ELF-1 (cell line): Measurements from ENCODE around the gene PLEKHG4B.

Source experiments
- DNase-seq: peaks from one replicate; pipeline ENCODE4 v3.0.0-alpha.2; 2016; ENCODE audit warnings: low read depth, low spot score

Gene PLEKHG4B

DNA sequence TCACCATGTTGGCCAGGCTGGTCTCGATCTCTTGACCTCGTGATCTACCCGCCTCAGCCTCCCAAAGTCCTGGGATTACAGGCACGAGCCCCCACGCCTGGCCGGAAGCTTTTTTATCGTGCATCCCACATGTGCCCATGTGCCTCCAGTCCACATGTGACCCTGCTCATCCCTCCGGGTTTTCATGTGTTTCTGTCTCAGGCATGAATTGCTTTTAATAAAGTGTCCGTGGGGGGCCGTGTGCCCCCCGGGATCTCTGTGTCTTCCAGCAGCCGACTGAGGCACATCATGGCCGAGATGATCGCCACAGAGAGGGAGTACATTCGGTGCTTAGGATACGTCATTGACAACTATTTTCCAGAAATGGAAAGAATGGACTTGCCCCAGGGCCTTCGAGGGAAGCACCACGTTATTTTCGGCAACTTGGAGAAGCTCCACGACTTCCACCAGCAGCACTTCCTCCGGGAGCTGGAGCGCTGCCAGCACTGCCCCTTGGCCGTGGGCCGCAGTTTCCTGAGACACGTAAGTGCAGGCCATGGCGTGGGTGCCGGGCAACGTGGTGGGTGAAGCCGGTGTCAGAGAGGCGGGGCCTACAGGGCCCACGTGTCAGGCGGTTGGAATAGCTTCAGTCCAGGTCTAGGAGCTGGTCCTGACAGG is 77.2 kb downstream of the PLEKHG4B start:
- no peak for DNase-seq

DNA sequence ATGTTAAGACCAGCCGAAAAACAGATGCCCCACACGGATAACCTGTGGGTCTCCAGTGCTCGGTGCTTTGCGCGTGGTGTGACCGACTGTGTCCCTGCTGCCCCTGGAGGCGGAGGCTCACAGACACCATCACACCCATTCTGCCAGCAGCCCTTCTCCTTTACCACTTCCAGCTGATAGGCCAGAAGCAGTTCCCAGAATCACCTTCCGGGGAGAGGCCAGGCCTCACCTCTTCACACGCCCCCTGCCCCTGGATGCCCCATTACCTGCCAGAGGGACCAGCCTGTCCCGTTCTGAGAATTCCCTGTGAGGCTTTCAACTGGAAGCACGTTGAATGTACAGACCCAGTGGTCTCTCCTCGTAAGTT is 77.7 kb downstream of the PLEKHG4B start:
- no peak for DNase-seq

DNA sequence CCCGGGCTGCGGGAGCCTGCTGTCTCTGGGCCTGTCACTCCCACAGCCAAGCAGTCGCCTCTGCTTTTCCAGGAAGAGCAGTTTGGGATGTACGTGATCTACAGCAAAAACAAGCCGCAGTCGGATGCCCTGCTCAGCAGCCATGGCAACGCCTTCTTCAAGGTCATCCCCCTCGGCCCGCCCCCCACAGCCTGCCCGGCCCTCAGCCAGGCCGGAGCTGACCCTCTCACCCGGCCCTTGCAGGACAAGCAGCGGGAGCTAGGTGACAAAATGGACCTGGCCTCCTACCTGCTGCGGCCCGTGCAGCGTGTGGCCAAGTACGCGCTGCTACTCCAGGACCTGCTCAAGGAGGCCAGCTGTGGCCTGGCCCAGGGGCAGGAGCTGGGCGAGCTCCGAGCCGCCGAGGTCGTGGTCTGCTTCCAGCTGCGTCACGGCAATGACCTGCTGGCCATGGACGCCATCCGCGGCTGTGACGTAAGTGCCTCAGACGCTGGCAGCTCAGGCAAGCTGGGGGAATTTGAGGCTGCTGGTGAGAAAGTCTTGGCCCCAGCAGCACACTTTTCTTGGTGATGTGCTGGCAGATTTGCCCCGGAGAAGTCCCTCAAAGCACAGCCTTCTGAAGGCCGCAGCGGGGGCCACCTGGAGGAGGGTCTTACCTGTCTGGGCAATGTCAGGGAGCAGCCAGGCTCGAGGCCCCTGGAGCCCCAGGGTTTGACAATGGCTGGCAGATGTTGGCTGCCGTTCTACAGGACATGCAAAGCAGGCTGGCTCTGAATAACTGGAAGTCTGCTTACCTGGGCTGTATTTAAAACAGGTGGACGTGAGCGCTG is 79.2 kb downstream of the PLEKHG4B start:
- no peak for DNase-seq

- DNase-seq = no peak
Observed at GRCh38 chr5:171801-172331, 79.9 kb downstream of the PLEKHG4B start.

DNA sequence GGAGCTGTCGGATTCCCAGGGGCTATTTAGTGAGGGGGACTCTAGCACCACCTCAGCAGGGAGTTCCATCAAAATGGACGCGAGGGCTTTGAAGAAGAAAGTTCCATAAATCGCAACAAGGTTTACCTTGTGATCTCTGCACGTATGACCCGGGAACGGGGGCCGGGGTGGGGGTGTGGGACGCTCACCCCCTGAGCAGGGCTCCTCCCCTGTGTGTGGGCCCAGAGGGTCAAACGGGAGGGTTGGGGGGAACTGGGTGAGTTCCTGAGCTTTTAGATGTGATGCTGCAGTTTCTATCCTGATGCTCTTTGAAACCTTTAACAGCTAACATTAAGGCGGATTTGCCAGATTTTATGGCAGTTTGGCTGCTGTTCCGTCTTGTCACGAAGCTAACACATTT is 80.5 kb downstream of the PLEKHG4B start:
- DNase-seq = no peak

DNA sequence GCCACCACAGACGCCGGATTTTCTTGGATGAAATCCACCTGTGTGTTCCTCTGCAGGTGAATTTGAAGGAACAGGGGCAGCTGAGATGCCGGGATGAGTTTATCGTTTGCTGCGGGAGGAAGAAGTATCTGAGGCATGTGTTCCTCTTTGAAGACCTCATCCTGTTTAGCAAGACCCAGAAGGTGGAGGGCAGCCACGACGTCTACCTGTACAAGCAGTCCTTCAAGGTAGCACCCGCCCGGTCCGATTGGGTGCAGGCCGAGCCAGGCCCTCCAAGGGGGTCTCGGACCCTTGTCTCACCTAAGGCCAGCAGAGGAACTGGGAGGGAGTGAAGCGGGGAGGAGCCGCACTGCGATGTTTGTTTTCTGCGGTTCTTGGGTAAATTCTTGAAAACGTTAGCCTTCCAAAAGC is 80.9 kb downstream of the PLEKHG4B start:
- DNase-seq = no peak

- no peak for DNase-seq
Observed at GRCh38 chr5:173392-174290, 81.7 kb downstream of the PLEKHG4B start.

- no peak for DNase-seq
Observed at GRCh38 chr5:174291-174600, 82.3 kb downstream of the PLEKHG4B start.

GRCh38 chr5:174876-175465 is 83.0 kb downstream of the PLEKHG4B start:
- DNase-seq = no peak

- DNase-seq = peak; percentile 65
Observed at GRCh38 chr5:176296-176823, 84.4 kb downstream of the PLEKHG4B start.

DNA sequence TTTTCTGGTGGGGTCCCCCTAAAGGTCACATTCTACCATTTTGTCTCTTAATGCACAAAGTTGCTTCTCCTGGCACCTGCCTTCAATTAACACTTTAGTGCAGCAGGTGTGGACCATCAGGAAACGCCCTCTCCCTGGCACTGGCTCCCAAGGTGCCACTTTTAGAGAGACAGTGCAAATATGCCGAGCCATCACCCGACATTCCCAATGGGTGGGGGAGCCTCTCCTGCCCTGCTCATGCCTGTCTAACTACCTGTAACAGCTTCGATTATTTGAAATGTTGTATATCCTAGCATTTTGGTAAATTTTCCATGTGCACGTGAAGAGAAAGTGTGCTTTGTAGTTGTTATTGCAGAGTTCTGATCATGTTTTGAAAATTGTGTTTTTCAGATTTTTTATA is 86.1 kb downstream of the PLEKHG4B start:
- no peak for DNase-seq

- no peak for DNase-seq
Observed at GRCh38 chr5:179401-179800, 87.4 kb downstream of the PLEKHG4B start.

GRCh38 chr5:180286-180918 is 88.4 kb downstream of the PLEKHG4B start:
- peak; percentile 85 for DNase-seq

GRCh38 chr5:181160-181559 is 89.2 kb downstream of the PLEKHG4B start:
- no peak for DNase-seq

- DNase-seq = no peak
Observed at GRCh38 chr5:181566-181965, 89.6 kb downstream of the PLEKHG4B start.

DNA sequence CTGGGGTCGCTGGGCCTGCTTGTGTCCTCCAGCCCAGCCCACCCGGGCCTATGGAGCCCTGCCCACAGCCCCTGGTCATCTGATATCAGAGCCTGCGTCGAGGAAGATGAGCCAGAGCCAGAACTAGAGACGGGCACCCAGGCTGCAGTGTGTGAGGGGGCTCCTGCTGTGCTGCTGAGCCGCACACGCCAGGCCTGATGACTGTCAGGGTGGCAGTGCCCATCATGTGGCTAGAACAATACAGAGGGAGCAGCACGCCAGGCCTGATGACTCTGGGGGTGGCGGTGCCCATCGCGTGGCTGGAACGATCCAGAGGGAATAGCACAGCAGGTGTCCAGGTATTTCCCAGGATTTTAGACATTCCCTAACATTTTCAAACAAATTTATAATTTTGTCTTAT is 90.2 kb downstream of the PLEKHG4B start:
- DNase-seq = no peak

DNA sequence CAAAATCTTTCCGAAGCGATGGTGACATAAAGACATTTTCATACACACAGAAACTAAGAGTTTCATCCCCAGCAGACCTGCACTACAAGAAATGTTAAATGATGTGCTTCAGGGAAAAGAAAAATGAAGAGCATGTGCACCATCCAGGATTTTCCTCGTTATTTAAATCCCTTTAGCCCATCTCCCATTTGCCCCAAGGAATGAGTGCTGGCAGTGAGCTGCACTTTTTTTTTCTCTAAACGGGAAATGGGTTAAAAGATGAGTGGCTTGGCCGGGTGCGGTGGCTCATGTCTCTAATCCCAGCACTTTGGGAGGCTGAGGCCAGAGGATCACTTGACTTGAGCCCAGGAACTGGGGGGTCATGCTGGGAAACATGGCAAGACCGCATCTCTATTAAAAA is 92.5 kb downstream of the PLEKHG4B start:
- DNase-seq = no peak

- DNase-seq = no peak
Observed at GRCh38 chr5:185095-186070, 93.4 kb downstream of the PLEKHG4B start.

GRCh38 chr5:186091-187041 is 94.4 kb downstream of the PLEKHG4B start:
- DNase-seq = no peak
